ENCODE measurements around the gene SPEF1.

DNA sequence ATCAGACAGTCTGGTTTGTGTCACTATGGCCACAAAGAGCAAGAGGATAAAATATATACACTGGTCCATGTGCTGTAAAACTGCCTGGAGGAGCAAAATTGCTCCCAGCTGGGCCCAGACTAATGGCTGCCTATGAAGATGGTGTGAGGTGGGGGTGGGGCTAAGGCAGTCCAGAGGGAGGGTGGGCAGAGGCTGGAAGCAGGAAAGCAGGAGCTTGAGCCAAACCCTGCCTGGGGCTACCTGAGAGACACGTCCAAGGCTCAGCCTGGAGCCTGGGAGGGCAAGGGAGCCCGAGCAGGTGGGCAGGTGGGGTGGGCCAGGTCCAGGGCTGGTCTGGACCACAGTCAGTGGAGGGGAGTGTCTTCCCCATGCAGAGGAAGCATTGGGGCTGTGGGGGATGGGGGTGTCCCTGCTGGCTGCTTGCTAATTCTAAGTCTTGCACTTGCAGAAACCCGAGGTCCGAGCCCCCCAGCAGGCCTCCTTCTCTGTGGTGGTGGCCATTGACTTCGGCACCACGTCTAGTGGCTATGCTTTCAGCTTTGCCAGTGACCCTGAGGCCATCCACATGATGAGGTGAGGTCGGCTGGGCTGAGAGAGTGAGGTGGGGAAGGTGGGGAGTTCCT lies 39.3 kb downstream of the SPEF1 start:
- TF ChIP-seq CTCF (conservative IDR thresholded peaks at IDR 0.05 in 1 of 2, IDR thresholded peaks at IDR 0.05 in 1 of 2; ENCODE audit: extremely low read depth in 1 of 2, insufficient read depth in 1 of 2, low read depth in 1 of 2, low read length in 2 of 2) (no peak), EZH2 (IDR thresholded peaks at IDR 0.05; ENCODE audit: borderline replicate concordance, low read length) (no peak)
